Embryonic facial prominence (tissue), 1 donor: ENCODE measurements around the gene BMP4.
"Not testable (repeated sequence)": the region's sequence is repeated elsewhere in the genome, so short reads cannot be mapped to it uniquely, and the experiment has no call there.

ENCODE experiments used
- DNase-seq: peaks from one replicate; pipeline ENCODE4 v3.0.0-alpha.2; 2016; ENCODE audit errors: extremely low spot score

The BMP4 gene

GRCh38 chr14:53956427-53957201 is at the start of gene BMP4:
Gene BMP4 (minus strand): TSS chr14:53956825. CDS start chr14:53952222, 4,603 bp downstream.
- no peak for DNase-seq

GRCh38 chr14:54003064-54003463 is 46.4 kb upstream of the BMP4 start:
- DNase-seq: no peak

- no peak for DNase-seq
These were observed 46.0 kb upstream of the BMP4 start for GRCh38 chr14:54002653-54003052.

- no peak for DNase-seq
These were observed 44.7 kb upstream of the BMP4 start for GRCh38 chr14:54001189-54001878.

GRCh38 chr14:54000341-54000811 is 43.8 kb upstream of the BMP4 start:
- no peak for DNase-seq

GRCh38 chr14:53999061-53999488 is 42.5 kb upstream of the BMP4 start:
- peak; percentile 11 for DNase-seq

GRCh38 chr14:53996041-53996440 is 39.4 kb upstream of the BMP4 start:
- DNase-seq: no peak

- no peak for DNase-seq
These were observed 37.4 kb upstream of the BMP4 start for GRCh38 chr14:53993920-53994607.

- DNase-seq: no peak
These were observed 34.4 kb upstream of the BMP4 start for GRCh38 chr14:53990978-53991377.

GRCh38 chr14:53986718-53987117 is 30.1 kb upstream of the BMP4 start:
- DNase-seq: not testable (repeated sequence)

- DNase-seq: not testable (repeated sequence)
These were observed 28.3 kb upstream of the BMP4 start for GRCh38 chr14:53984958-53985357.

GRCh38 chr14:53983112-53983511 is 26.5 kb upstream of the BMP4 start:
- no peak for DNase-seq

GRCh38 chr14:53982546-53982945 is 25.9 kb upstream of the BMP4 start:
- no peak for DNase-seq

- DNase-seq: no peak
These were observed 23.4 kb upstream of the BMP4 start for GRCh38 chr14:53979747-53980642.

GRCh38 chr14:53979113-53979681 is 22.6 kb upstream of the BMP4 start:
- no peak for DNase-seq

GRCh38 chr14:53978194-53978593 is 21.6 kb upstream of the BMP4 start:
- DNase-seq: no peak

GRCh38 chr14:53975444-53975843 is 18.8 kb upstream of the BMP4 start:
- DNase-seq: no peak

- no peak for DNase-seq
These were observed 14.9 kb upstream of the BMP4 start for GRCh38 chr14:53971521-53971920.

- no peak for DNase-seq
These were observed 12.7 kb upstream of the BMP4 start for GRCh38 chr14:53969326-53969725.

GRCh38 chr14:53968726-53969125 is 12.1 kb upstream of the BMP4 start:
- DNase-seq: no peak

GRCh38 chr14:53967606-53968005 is 11.0 kb upstream of the BMP4 start:
- DNase-seq: no peak
